Testis (tissue), 2 donors: Measurements from ENCODE around the gene RABGGTB.
"Not testable (repeated sequence)": the region's sequence is repeated elsewhere in the genome, so short reads cannot be mapped to it uniquely, and the experiment has no call there.

Source experiments
- POLR2A ChIP-seq: fragments of 450-650 bp; IDR thresholded peaks from one replicate; pipeline ENCODE4 v1.6.1; 2017; ENCODE audit warnings: antibody characterized with exemption, mild to moderate bottlenecking, moderate library complexity
- TF ChIP-seq, protein P1 (sequence below), 3 experiments: fragments of 450-650 bp in 2 of 3; fragments of 200-600 bp in 1 of 3; sonication (generic) in 1 of 3; IDR thresholded peaks; one replicate each; pipeline ENCODE4 v1.5.1; 2016 to 2019; ENCODE audit warnings: antibody characterized with exemption in 3 of 3, mild to moderate bottlenecking in 2 of 3, moderate library complexity in 1 of 3

- not testable (repeated sequence) for TF ChIP-seq POLR2A
- TF ChIP-seq, protein P1, sequence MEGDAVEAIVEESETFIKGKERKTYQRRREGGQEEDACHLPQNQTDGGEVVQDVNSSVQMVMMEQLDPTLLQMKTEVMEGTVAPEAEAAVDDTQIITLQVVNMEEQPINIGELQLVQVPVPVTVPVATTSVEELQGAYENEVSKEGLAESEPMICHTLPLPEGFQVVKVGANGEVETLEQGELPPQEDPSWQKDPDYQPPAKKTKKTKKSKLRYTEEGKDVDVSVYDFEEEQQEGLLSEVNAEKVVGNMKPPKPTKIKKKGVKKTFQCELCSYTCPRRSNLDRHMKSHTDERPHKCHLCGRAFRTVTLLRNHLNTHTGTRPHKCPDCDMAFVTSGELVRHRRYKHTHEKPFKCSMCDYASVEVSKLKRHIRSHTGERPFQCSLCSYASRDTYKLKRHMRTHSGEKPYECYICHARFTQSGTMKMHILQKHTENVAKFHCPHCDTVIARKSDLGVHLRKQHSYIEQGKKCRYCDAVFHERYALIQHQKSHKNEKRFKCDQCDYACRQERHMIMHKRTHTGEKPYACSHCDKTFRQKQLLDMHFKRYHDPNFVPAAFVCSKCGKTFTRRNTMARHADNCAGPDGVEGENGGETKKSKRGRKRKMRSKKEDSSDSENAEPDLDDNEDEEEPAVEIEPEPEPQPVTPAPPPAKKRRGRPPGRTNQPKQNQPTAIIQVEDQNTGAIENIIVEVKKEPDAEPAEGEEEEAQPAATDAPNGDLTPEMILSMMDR (IDR thresholded peaks at IDR 0.05): not testable (repeated sequence)
Observed at GRCh38 chr1:75780183-75780582, 5.9 kb upstream of the RABGGTB start.
